HCT116 (cell line): ENCODE data around the gene SEPTIN8. TPM values are rescaled to one million over a fixed set of nuclear protein-coding genes. Genes with fewer than 3 reads are reported as not detected.

Experiments
- ATAC-seq: fragments of 200-7000 bp; cut with Tn5 transposase; 2 replicates; pipeline ENCODE4 v1.9.1; 2020; ENCODE audit warnings: mild to moderate bottlenecking, moderate library complexity
- BruUV-seq: library from RNA; stranded (reverse); fragments of 400-500 nt; replicated peaks from 2 replicates; lab custom pipeline; 2021; lab: Mats Ljungman, UMichigan
- CTCF ChIA-PET: fragments of 300-600 bp; sonication (Branson Sonifier 250); formaldehyde crosslinking; loops from one replicate; lab custom pipeline; 2021; ENCODE audit warnings: antibody characterized with exemption; lab: Charles Lee
- POLR2A ChIA-PET: fragments of 300-600, 350-600 bp; sonication (Branson Sonifier 250); formaldehyde crosslinking; loops from one replicate; lab custom pipeline; 2021; ENCODE audit warnings: antibody characterized with exemption; lab: Charles Lee
- RAD21 ChIA-PET, 2 experiments: fragments of 300-600 bp; sonication (Branson Sonifier 250); formaldehyde crosslinking; loops; one replicate each; lab custom pipeline; 2023; ENCODE audit warnings: low total read pairs in 2 of 2; ENCODE audit not compliant: uncharacterized antibody in 2 of 2, unreplicated experiment in 2 of 2, low non-redundant PET in 1 of 2; lab: Charles Lee
- DNase-seq: peaks from one replicate; pipeline ENCODE4 v3.0.0-alpha.2; 2010; ENCODE audit warnings: low read depth, low spot score
- H2AFZ ChIP-seq: fragments of 200-600 bp; shearing (Covaris generic), sonication (generic); 2 replicates; pipeline ENCODE4 v1.6.1; 2017; ENCODE audit warnings: low read depth, mixed run types, mixed read lengths, antibody characterized with exemption, low read length; ENCODE audit not compliant: poor library complexity, severe bottlenecking
- H3K27ac ChIP-seq: 2 replicates; pipeline ENCODE4 v1.5.1; 2012; ENCODE audit warnings: low read depth, low read length
- H3K27me3 ChIP-seq: fragments of 200-600 bp; sonication (generic); 2 replicates; pipeline ENCODE4 v1.6.1; 2016; ENCODE audit warnings: mixed run types, low read length, mixed read lengths; ENCODE audit not compliant: insufficient read depth
- H3K36me3 ChIP-seq, 2 experiments: fragments of 200-500 bp in 1 of 2; fragments of 200-600 bp in 1 of 2; sonication (Bioruptor generic) in 1 of 2; sonication (generic) in 1 of 2; 2 replicates each; pipeline versions ENCODE4 v1.5.1 to v1.6.1; 2014 to 2016; ENCODE audit warnings: low read length in 2 of 2, inconsistent platforms in 1 of 2, mixed read lengths in 1 of 2, mixed run types in 1 of 2; ENCODE audit not compliant: insufficient read depth in 2 of 2, control insufficient read depth in 1 of 2
- H3K4me1 ChIP-seq, 2 experiments: fragments of 200-600 bp in 1 of 2; sonication (generic) in 1 of 2; 2 replicates each; pipeline versions ENCODE4 v1.5.1 to v1.6.1; 2012 to 2017; ENCODE audit warnings: low read length in 2 of 2, inconsistent platforms in 1 of 2, mild to moderate bottlenecking in 1 of 2, mixed read lengths in 1 of 2, mixed run types in 1 of 2, moderate library complexity in 1 of 2; ENCODE audit not compliant: insufficient read depth in 2 of 2, control insufficient read depth in 1 of 2
- H3K4me2 ChIP-seq: fragments of 200-600 bp; sonication (generic); 2 replicates; pipeline ENCODE4 v1.6.1; 2017; ENCODE audit warnings: mixed run types, low read length, mixed read lengths
- H3K4me3 ChIP-seq, 2 experiments: fragments of 200-600 bp in 1 of 2; sonication (generic) in 1 of 2; replicated peaks in 1 of 2; 2 replicates each; pipeline ENCODE4 v1.5.1; 2011 to 2016; ENCODE audit warnings: low read length in 2 of 2, control low read depth in 1 of 2, low read depth in 1 of 2, mild to moderate bottlenecking in 1 of 2, mixed read lengths in 1 of 2, mixed run types in 1 of 2
- H3K79me2 ChIP-seq: fragments of 200-600 bp; sonication (generic); 2 replicates; pipeline ENCODE4 v1.6.1; 2017; ENCODE audit warnings: mild to moderate bottlenecking, mixed run types, low read length, moderate library complexity, mixed read lengths; ENCODE audit not compliant: insufficient read depth
- H3K9ac ChIP-seq: fragments of 200-600 bp; sonication (generic); 2 replicates; pipeline ENCODE4 v1.6.1; 2016; ENCODE audit warnings: low read length, mixed read lengths
- H3K9me2 ChIP-seq: fragments of 200-600 bp; sonication (generic), shearing (Covaris generic); 2 replicates; pipeline ENCODE4 v1.6.1; 2017; ENCODE audit warnings: mixed run types, mild to moderate bottlenecking, moderate library complexity; ENCODE audit not compliant: insufficient read depth
- H3K9me3 ChIP-seq, 2 experiments: fragments of 200-500 bp in 1 of 2; fragments of 200-600 bp in 1 of 2; sonication (Bioruptor generic) in 1 of 2; sonication (generic) in 1 of 2; 2 replicates each; pipeline ENCODE4 v1.6.1; 2014 to 2017; ENCODE audit warnings: low read length in 2 of 2, mixed read lengths in 2 of 2, inconsistent platforms in 1 of 2, low read depth in 1 of 2, mild to moderate bottlenecking in 1 of 2, mixed run types in 1 of 2, moderate library complexity in 1 of 2; ENCODE audit not compliant: control insufficient read depth in 1 of 2, insufficient read depth in 1 of 2
- H4K20me1 ChIP-seq: fragments of 200-600 bp; sonication (generic), shearing (Covaris generic); 2 replicates; pipeline ENCODE4 v1.6.1; 2017; ENCODE audit warnings: mixed run types, mild to moderate bottlenecking, moderate library complexity; ENCODE audit not compliant: insufficient read depth
- CBX3 ChIP-seq: IDR thresholded peaks from 2 replicates; pipeline ENCODE4 v1.6.1; 2012; ENCODE audit warnings: low read depth
- CEBPB ChIP-seq: IDR thresholded peaks from 2 replicates; pipeline ENCODE4 v1.6.1; 2012; ENCODE audit warnings: low read depth
- EGR1 ChIP-seq: IDR thresholded peaks from 2 replicates; pipeline ENCODE4 v1.6.1; 2012; ENCODE audit warnings: low read depth
- ELF1 ChIP-seq: IDR thresholded peaks from 2 replicates; pipeline ENCODE4 v1.6.1; 2012; ENCODE audit warnings: low read depth, borderline replicate concordance
- POLR2AphosphoS5 ChIP-seq: IDR thresholded peaks from 2 replicates; pipeline ENCODE4 v1.6.1; 2011; ENCODE audit warnings: mild to moderate bottlenecking, low read depth, low read length, moderate library complexity
- SP1 ChIP-seq: IDR thresholded peaks from 2 replicates; pipeline ENCODE4 v1.6.1; 2012; ENCODE audit warnings: low read depth
- TCF7L2 ChIP-seq: IDR thresholded peaks from 2 replicates; pipeline ENCODE4 v1.7.0; 2011; ENCODE audit warnings: borderline replicate concordance, inconsistent platforms; ENCODE audit not compliant: insufficient read depth, insufficient read length; ENCODE audit errors: extremely low read depth
- YY1 ChIP-seq: IDR thresholded peaks from 2 replicates; pipeline ENCODE4 v1.6.1; 2011; ENCODE audit warnings: low read length, low read depth, moderate library complexity, mild to moderate bottlenecking; ENCODE audit not compliant: insufficient replicate concordance; ENCODE audit errors: extremely low read depth
- ZFX ChIP-seq: fragments of 450-650 bp; IDR thresholded peaks from 2 replicates; pipeline ENCODE4 v1.6.1; 2017
- ZNF274 ChIP-seq: fragments of 200-500 bp; sonication (Bioruptor generic); IDR thresholded peaks from 2 replicates; pipeline ENCODE4 v1.6.1; 2014; ENCODE audit warnings: mild to moderate bottlenecking, low read depth, low read length, inconsistent platforms
- intact Hi-C: fragments of 100-400 bp; cut with micrococcal nuclease; formaldehyde crosslinking; loops from 2 replicates; pipeline ENCODE4 v1.10.0; 2022
- total RNA-seq: library from RNA; stranded (reverse); gene quantifications from one replicate; pipeline ENCODE4 v1.2.1, GENCODE V29; 2021; ENCODE audit not compliant: unreplicated experiment
- TF ChIP-seq, protein P1 (sequence below): IDR thresholded peaks from 2 replicates; pipeline ENCODE4 v1.6.1; 2012
- TF ChIP-seq, protein P2 (sequence below), 3 experiments: fragments of 200-600 bp in 1 of 3; sonication (generic) in 1 of 3; IDR thresholded peaks in 2 of 3; conservative IDR thresholded peaks in 1 of 3; 2 replicates each; pipeline ENCODE4 v1.5.1; 2012 to 2017; ENCODE audit warnings: low read depth in 2 of 3, low read length in 2 of 3, antibody characterized with exemption in 1 of 3, borderline replicate concordance in 1 of 3, control low read depth in 1 of 3, mild to moderate bottlenecking in 1 of 3, mixed read lengths in 1 of 3, mixed run types in 1 of 3, moderate library complexity in 1 of 3; ENCODE audit not compliant: insufficient read depth in 1 of 3

SEPTIN8 gene
- total RNA-seq, 1 experiment from 2014 or later: 34.6 TPM

DNA sequence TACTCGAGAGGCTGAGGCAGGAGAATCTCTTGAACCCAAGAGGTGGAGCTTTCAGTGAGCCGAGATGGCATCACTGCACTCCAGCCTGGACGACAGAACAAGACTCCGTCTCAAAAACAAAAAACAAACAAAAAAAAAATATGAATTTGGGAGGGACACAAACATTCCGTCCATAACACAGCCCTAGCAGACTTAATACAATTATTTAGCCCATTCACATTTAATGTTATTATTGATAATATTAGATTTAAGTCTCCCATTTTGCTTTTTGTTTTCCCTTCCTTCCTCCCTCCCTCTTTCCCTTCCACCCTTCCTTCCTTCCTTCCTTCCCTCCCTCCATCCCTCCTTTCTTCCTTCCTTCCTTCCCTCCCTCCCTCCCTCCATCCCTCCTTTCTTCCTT lies 34.4 kb downstream of the SEPTIN8 start:
- TF ChIP-seq TCF7L2: no peak
- no peak for TF ChIP-seq YY1
- no peak for TF ChIP-seq ZFX
- TF ChIP-seq, protein P1, sequence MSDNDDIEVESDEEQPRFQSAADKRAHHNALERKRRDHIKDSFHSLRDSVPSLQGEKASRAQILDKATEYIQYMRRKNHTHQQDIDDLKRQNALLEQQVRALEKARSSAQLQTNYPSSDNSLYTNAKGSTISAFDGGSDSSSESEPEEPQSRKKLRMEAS: no peak
- no peak for TF ChIP-seq CBX3
- TF ChIP-seq POLR2AphosphoS5: no peak
- no peak for TF ChIP-seq SP1
- TF ChIP-seq ELF1: no peak
- TF ChIP-seq CEBPB: no peak
- TF ChIP-seq, protein P2, sequence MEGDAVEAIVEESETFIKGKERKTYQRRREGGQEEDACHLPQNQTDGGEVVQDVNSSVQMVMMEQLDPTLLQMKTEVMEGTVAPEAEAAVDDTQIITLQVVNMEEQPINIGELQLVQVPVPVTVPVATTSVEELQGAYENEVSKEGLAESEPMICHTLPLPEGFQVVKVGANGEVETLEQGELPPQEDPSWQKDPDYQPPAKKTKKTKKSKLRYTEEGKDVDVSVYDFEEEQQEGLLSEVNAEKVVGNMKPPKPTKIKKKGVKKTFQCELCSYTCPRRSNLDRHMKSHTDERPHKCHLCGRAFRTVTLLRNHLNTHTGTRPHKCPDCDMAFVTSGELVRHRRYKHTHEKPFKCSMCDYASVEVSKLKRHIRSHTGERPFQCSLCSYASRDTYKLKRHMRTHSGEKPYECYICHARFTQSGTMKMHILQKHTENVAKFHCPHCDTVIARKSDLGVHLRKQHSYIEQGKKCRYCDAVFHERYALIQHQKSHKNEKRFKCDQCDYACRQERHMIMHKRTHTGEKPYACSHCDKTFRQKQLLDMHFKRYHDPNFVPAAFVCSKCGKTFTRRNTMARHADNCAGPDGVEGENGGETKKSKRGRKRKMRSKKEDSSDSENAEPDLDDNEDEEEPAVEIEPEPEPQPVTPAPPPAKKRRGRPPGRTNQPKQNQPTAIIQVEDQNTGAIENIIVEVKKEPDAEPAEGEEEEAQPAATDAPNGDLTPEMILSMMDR (IDR thresholded peaks at IDR 0.05 in 2 of 3, conservative IDR thresholded peaks at IDR 0.05 in 1 of 3; ENCODE audit: borderline replicate concordance in 1 of 3, insufficient read depth in 1 of 3, low read depth in 2 of 3, low read length in 2 of 3): no peak
- TF ChIP-seq ZNF274: no peak
- TF ChIP-seq EGR1: no peak
- Histone ChIP-seq H3K36me3 (no peaks in the 10 kb centered on the region), H3K4me1 (peaks cover 8 to 23% of the 10 kb centered on the region in 2 experiments; a peak in 3 of 4 replicates), H3K27me3 (no peaks in the 10 kb centered on the region), H3K4me2 (no peak overlapping the region), H3K9me2 (no peaks in the 10 kb centered on the region), H4K20me1 (no peaks in the 10 kb centered on the region), H3K79me2 (no peaks in the 10 kb centered on the region), H2AFZ (no peak overlapping the region), H3K9me3 (0 out of 4 replicates have a peak, but pooled peaks cover 0 to 3% of the 10 kb centered on the region in 2 experiments), H3K4me3 (no peak overlapping the region), H3K27ac (no peak overlapping the region), H3K9ac (no peak overlapping the region)
- DNase-seq (no peak), ATAC-seq (no peak)
- RAD21 ChIA-PET: no interaction called here
- CTCF ChIA-PET: no interaction called here
- POLR2A ChIA-PET: no interaction called here
- no TSS peak for BruUV-seq
- intact Hi-C loops: no loop called here
